PFSK-1 (cell line): ENCODE measurements around the gene ADCK1.

Experiments
- FOXP2 ChIP-seq: optimal IDR thresholded peaks from 2 replicates; pipeline ENCODE3; 2011; ENCODE audit warnings: borderline replicate concordance, control low read depth, inconsistent platforms; ENCODE audit not compliant: insufficient read depth; ENCODE audit errors: extremely low read length, extremely low read depth
- POLR2AphosphoS5 ChIP-seq: IDR thresholded peaks from 2 replicates; pipeline ENCODE4 v1.6.1; 2012; ENCODE audit warnings: low read depth, mild to moderate bottlenecking, control low read depth, low read length, moderate library complexity
- SIN3A ChIP-seq: IDR thresholded peaks from 2 replicates; pipeline ENCODE4 v1.6.1; 2012; ENCODE audit warnings: mild to moderate bottlenecking, low read length, moderate library complexity, borderline replicate concordance; ENCODE audit not compliant: insufficient read depth
- TAF1 ChIP-seq: IDR thresholded peaks from 2 replicates; pipeline ENCODE4 v1.6.1; 2012; ENCODE audit warnings: low read length, control low read depth, borderline replicate concordance; ENCODE audit not compliant: insufficient read depth
- TF ChIP-seq, protein P1 (sequence below), 2 experiments: IDR thresholded peaks; 2 replicates each; pipeline versions ENCODE4 v1.6.1 to v1.8.0; 2011 to 2012; ENCODE audit warnings: low read depth in 2 of 2, low read length in 2 of 2, control low read depth in 1 of 2, inconsistent platforms in 1 of 2, mild to moderate bottlenecking in 1 of 2, moderate library complexity in 1 of 2; ENCODE audit not compliant: insufficient read depth in 1 of 2

ADCK1 gene

DNA sequence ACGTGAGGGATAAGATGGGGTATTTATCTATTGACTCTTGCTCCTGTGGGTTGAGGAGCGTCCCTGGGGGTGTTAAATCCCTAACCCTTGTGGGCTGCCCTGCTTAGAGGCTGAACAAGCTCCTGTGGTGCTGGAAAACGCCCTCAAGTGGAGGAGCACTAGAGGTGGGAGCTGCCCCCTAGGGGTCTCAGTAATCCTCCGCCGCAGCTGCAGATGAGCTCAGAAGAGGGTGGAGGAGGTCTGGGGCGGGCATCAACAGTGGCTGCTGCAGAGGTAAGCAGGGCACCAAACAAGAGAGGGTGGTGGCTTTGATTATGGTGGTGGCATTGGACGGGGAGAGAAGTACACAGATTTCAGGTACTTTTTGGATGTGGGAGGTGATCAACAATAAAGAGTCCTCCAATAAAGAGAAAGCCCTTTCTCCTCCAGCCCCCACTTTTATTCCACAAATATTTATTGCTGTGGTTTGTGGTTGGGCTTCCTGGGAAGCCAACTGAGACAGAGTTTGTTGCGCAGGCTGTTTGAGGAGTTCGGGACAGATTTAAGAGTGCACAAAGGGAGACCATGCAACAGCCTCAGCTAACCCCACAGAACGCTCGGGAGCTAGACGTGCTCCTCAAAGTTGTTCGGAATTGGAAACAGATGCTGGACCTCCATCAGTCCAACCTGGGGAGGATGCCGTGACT is 179.9 kb downstream of the ADCK1 start:
- no peak for TF ChIP-seq SIN3A
- TF ChIP-seq FOXP2, result no peak
- no peak for TF ChIP-seq POLR2AphosphoS5
- TF ChIP-seq, protein P1, sequence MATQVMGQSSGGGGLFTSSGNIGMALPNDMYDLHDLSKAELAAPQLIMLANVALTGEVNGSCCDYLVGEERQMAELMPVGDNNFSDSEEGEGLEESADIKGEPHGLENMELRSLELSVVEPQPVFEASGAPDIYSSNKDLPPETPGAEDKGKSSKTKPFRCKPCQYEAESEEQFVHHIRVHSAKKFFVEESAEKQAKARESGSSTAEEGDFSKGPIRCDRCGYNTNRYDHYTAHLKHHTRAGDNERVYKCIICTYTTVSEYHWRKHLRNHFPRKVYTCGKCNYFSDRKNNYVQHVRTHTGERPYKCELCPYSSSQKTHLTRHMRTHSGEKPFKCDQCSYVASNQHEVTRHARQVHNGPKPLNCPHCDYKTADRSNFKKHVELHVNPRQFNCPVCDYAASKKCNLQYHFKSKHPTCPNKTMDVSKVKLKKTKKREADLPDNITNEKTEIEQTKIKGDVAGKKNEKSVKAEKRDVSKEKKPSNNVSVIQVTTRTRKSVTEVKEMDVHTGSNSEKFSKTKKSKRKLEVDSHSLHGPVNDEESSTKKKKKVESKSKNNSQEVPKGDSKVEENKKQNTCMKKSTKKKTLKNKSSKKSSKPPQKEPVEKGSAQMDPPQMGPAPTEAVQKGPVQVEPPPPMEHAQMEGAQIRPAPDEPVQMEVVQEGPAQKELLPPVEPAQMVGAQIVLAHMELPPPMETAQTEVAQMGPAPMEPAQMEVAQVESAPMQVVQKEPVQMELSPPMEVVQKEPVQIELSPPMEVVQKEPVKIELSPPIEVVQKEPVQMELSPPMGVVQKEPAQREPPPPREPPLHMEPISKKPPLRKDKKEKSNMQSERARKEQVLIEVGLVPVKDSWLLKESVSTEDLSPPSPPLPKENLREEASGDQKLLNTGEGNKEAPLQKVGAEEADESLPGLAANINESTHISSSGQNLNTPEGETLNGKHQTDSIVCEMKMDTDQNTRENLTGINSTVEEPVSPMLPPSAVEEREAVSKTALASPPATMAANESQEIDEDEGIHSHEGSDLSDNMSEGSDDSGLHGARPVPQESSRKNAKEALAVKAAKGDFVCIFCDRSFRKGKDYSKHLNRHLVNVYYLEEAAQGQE (IDR thresholded peaks at IDR 0.05; ENCODE audit: insufficient read depth in 1 of 2, low read depth in 2 of 2, low read length in 2 of 2), result no peak
- no peak for TF ChIP-seq TAF1

DNA sequence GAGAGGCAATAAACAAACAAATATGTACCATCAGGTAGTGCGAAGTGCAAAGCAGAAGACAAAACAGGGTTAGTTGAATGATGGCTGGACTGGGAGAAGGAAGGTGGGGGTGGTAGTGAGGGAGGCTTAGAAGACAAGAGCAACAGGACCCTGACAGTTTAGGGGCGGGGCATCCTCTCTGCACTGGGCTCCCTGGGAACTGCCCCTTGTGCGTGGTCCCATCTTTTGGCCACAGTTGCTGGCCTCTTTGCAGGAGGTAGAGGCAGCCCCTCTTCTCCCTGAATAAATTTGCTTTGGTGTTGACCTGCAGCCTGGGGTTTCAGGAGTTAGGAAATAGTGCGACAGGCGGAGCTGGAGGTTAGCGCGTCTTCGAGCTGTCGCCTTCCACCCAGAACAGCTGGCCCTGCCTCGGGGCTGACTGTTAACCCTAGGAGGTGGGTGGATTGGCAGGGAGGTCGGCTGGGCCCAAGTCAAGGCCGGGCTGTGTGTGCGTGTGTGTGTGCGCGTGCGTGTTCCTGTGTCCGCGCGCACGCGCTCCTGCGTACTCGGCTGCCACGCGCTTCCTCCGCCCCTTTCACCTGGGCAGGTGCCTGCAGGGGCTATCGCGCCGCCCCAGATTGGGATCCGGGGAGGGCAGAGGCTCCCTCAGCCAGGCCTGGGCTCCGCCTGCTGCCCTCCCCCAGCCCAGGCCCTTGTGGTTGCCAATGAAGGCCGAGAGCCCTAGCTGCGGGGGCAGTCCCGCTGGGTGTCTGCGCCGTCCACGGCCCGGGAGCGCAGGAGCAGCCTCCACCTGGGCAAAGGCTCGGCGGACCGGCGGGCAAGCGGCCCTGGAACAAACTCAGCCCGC is 180.8 kb downstream of the ADCK1 start:
- TF ChIP-seq SIN3A (no peak), POLR2AphosphoS5 (no peak), FOXP2 (no peak)
- TF ChIP-seq, protein P1 (IDR thresholded peaks at IDR 0.05; ENCODE audit: insufficient read depth in 1 of 2, low read depth in 2 of 2, low read length in 2 of 2), result no peak
